ENCODE measurements around the gene PUM1. TPM values are rescaled to one million over a fixed set of nuclear protein-coding genes. Genes with fewer than 3 reads are reported as not detected.

PUM1 gene
- total RNA-seq, 2 donors from 2014 or later, result 80.3 to 120 TPM

DNA sequence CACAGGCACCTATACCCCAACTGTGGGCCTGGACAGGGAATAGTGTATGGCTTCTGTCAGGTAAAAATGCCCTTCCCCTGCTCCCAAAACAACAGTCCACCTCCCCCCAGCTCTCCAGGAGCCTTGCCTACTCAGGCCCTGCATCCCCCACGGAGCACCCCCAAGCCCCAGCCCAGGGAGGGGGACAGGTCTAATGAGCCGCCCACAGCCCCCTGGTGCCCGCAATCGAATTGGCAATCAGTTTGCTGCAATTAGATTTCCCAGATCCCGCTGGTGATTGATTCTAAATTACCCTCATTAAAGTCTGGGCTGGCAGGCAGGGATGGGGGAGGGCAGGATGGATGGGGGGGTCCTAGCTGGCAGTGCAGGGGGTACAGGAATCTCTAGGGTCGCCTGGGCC is 165.0 kb downstream of the PUM1 start:
- H3K4me3 ChIP-seq, result no peak overlapping the region
- H3K27me3 ChIP-seq (replicated peaks; ENCODE audit: insufficient read depth), result no peaks in the 10 kb centered on the region
- H3K36me3 ChIP-seq, result no peaks in the 10 kb centered on the region
- TF ChIP-seq POLR2A (IDR thresholded peaks at IDR 0.05), result no peak
- intact Hi-C loops (cut with DNase I), result no loop called here
- no peak for DNase-seq (ENCODE audit: low spot score)
- 85% methylated on average over 6 of the region's 6 CpGs for WGBS
- peak overlapping the region in 1 of 2 donors; percentile 57 for H3K27ac ChIP-seq
- peaks cover 12% of the 10 kb centered on the region for H3K4me1 ChIP-seq (replicated peaks)
- H3K9me3 ChIP-seq, result no peaks in the 10 kb centered on the region

DNA sequence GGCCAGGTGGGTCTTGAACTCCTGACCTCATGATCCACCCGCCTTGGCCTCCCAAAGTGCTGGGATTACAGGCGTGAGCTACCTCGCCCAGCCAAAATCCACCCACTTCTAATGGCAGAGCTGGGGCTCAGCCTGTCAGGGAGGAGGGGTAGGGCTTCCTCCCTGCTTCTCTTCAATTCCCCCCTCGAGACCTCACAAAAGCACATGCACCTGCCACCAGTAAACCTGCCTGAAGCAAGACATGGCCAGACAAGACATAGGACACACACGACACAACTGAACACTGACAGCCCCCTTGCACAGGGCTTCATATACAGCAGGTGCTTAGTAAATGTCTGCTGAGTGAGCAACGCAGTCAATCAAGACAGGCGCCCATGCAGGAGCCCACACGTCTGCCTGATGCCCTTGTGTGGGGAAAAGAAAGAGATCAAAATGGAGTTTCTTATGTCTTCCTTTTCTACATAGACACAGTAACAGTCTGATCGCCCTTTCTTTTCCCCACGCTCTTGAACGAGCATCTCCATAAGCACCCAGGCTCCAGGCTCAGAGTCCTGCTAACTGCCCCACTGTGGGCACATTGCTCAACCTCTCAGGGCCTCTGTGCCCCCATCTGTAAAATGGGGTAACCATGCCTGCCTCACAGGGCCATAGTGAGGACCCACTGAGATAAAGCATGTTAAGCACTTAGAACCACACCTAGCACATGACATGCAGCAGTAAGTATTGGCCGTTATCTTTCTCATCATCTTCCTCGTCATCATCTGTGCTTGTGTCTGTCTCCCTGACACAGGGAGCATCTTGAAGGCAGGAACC is 165.7 kb downstream of the PUM1 start:
- Histone ChIP-seq H3K9me3 (no peaks in the 10 kb centered on the region), H3K27me3 (replicated peaks; ENCODE audit: insufficient read depth) (no peaks in the 10 kb centered on the region), H3K27ac (no peak overlapping the region), H3K4me3 (no peak overlapping the region), H3K4me1 (replicated peaks) (peaks cover 12% of the 10 kb centered on the region), H3K36me3 (no peaks in the 10 kb centered on the region)
- intact Hi-C loops (cut with DNase I), result no loop called here
- no peak for DNase-seq (ENCODE audit: low spot score)
- TF ChIP-seq, protein P1, sequence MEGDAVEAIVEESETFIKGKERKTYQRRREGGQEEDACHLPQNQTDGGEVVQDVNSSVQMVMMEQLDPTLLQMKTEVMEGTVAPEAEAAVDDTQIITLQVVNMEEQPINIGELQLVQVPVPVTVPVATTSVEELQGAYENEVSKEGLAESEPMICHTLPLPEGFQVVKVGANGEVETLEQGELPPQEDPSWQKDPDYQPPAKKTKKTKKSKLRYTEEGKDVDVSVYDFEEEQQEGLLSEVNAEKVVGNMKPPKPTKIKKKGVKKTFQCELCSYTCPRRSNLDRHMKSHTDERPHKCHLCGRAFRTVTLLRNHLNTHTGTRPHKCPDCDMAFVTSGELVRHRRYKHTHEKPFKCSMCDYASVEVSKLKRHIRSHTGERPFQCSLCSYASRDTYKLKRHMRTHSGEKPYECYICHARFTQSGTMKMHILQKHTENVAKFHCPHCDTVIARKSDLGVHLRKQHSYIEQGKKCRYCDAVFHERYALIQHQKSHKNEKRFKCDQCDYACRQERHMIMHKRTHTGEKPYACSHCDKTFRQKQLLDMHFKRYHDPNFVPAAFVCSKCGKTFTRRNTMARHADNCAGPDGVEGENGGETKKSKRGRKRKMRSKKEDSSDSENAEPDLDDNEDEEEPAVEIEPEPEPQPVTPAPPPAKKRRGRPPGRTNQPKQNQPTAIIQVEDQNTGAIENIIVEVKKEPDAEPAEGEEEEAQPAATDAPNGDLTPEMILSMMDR (IDR thresholded peaks at IDR 0.05), result no peak
- no peak for TF ChIP-seq POLR2A (IDR thresholded peaks at IDR 0.05)
- TF ChIP-seq POLR2AphosphoS5 (IDR thresholded peaks at IDR 0.05), result no peak
- 74% methylated on average over 13 of the region's 13 CpGs for WGBS

DNA sequence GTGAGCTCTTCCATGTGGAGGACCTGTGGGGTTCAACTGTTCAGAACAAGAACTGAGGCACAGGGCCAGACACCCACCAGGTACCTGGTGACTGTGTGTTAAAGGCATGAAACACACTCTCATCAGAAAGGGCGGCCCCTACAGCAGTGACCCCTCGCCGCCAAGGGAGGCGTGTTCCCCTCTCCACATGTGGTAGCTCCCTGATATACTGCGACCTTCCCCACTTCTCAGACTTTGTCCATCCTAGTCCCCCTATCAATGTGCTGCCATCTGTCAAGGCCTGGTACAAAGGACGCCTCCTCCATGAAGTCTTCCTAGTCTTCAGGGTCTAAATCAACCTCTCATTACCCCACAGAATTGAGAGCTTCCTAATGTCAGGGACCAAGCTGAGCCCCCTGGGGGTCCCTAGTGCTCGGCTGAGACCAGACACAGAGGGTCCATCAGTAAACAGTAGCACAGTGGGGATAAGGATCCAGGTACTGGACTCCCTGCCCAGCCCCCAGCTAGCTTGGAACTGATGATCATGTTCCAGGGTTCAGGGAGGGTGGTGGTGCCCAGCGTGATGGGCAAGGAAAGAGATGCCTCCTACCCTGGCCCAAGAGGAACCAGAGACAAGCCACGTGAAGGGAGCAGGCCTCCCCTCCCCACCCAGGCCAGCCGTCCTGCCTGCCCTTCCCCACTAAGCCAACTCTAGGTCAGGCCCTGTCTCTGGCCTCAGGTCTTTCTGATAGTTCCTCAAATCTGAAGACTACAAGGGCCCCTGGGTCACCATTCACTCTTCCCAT is 167.3 kb downstream of the PUM1 start:
- Histone ChIP-seq H3K4me3 (no peak overlapping the region), H3K27me3 (replicated peaks; ENCODE audit: insufficient read depth) (no peaks in the 10 kb centered on the region), H3K27ac (no peak overlapping the region), H3K4me1 (replicated peaks) (peaks cover 12% of the 10 kb centered on the region), H3K9me3 (no peaks in the 10 kb centered on the region), H3K36me3 (no peaks in the 10 kb centered on the region)
- TF ChIP-seq, protein P1 (IDR thresholded peaks at IDR 0.05), result no peak
- TF ChIP-seq POLR2A (IDR thresholded peaks at IDR 0.05), result no peak
- TF ChIP-seq POLR2AphosphoS5 (IDR thresholded peaks at IDR 0.05), result no peak
- intact Hi-C loops (cut with DNase I), result no loop called here
- 86% methylated on average over 10 of the region's 10 CpGs for WGBS
- no peak for DNase-seq (ENCODE audit: low spot score)

DNA sequence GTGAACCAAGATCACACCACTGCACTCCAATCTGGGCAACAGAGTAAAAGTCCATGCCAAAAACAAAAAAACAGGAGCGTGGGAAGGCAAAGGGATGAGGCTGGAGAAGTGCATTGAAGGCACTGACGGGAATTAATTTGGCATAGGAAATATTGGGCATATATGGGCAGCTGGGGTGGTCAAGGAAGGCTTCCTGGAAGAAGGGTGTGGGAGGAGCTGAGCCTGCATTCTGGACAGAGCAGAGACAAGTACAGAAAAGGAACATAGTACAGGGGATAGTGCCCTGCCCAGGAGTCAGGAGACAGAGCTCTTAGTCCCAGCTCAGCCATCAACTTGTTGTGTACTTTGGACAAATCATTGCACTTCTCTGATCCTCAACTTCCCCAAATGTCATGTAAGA is 168.6 kb downstream of the PUM1 start:
- Histone ChIP-seq H3K9me3 (no peaks in the 10 kb centered on the region), H3K4me1 (replicated peaks) (peaks cover 2% of the 10 kb centered on the region), H3K27ac (no peak overlapping the region), H3K27me3 (replicated peaks; ENCODE audit: insufficient read depth) (no peaks in the 10 kb centered on the region), H3K4me3 (no peak overlapping the region), H3K36me3 (no peaks in the 10 kb centered on the region)
- no peak for DNase-seq (ENCODE audit: low spot score)
- TF ChIP-seq POLR2A (IDR thresholded peaks at IDR 0.05) (no peak), POLR2AphosphoS5 (IDR thresholded peaks at IDR 0.05) (no peak)
- TF ChIP-seq, protein P1 (IDR thresholded peaks at IDR 0.05), result no peak
- intact Hi-C loops (cut with DNase I), result no loop called here
- WGBS, result 75% methylated on average over 2 of the region's 2 CpGs

DNA sequence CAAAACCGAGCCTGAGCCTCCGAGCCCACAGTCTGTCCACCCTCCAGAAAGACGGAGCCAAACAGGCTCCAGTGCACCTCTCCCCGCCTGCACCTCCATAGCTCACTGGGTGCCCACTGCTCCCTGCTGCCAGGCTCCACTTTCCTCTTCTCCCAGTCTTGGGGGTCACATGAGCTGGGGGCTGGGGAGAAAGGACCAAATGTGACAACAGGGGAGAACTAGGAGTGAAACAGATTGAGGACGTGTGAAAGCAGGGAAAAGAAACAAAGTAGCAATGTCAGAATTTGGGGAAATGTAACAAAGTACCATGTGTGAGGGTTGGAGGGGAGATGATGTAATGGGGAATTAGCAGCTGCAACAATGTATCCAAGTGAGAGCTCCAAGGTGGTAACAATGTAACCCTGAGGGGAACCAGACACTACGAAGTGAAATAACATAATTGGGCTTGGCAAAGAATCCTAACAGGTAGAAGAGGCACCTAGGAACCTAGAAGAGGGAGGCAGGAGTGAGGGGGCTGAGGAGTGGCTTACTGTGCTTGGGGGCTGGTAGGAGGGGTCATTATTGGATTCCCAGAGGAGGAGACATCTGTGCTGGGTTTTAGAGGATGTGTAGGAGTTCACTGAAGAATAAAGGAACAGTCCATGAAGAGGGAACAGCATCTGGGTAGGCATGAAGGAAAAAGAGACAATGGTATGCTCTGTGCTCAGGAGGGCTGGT is 169.4 kb downstream of the PUM1 start:
- H3K27ac ChIP-seq, result peak overlapping the region; percentile 26 to 41
- H3K36me3 ChIP-seq, result no peaks in the 10 kb centered on the region
- H3K4me3 ChIP-seq, result no peak overlapping the region
- no peaks in the 10 kb centered on the region for H3K4me1 ChIP-seq (replicated peaks)
- intact Hi-C loops (cut with DNase I), result no loop called here
- 54% methylated on average over 6 of the region's 6 CpGs for WGBS
- TF ChIP-seq POLR2A (IDR thresholded peaks at IDR 0.05), result no peak
- no peak for TF ChIP-seq POLR2AphosphoS5 (IDR thresholded peaks at IDR 0.05)
- TF ChIP-seq, protein P1 (IDR thresholded peaks at IDR 0.05), result no peak
- no peaks in the 10 kb centered on the region for H3K27me3 ChIP-seq (replicated peaks; ENCODE audit: insufficient read depth)
- DNase-seq (ENCODE audit: low spot score), result no peak
- H3K9me3 ChIP-seq, result no peaks in the 10 kb centered on the region

Data from prostate gland (tissue), 2 donors.